Naive thymus-derived CD8-positive, alpha-beta T cell (primary cell): ENCODE measurements around the gene OR4N2. TPM values are rescaled to one million over a fixed set of nuclear protein-coding genes. Genes with fewer than 3 reads are reported as not detected.
A peak's percentile ranks its signal among the peaks of the same experiment; 100 is the strongest.
"Not testable (repeated sequence)": the region's sequence is repeated elsewhere in the genome, so short reads cannot be mapped to it uniquely, and the experiment has no call there.

Experiments used
- ATAC-seq, 2 donors: fragments of 150-1000 bp; cut with Tn5 transposase in 1 of 2; sonication (Bioruptor Pico), chemical (Tn5 transposase) in 1 of 2; 1 replicate in 1 of 2; 2 replicates in 1 of 2; pipeline ENCODE4 v1.10.0; 2021; ENCODE audit warnings: mild to moderate bottlenecking in 2 of 2, moderate library complexity in 2 of 2
- POLR2A ChIA-PET: fragments of 350-600 bp; sonication (Branson Sonifier 250); formaldehyde crosslinking; loops from one replicate; lab custom pipeline; 2021; ENCODE audit warnings: antibody characterized with exemption; lab: Charles Lee
- DNase-seq, 10 donors: peaks; one replicate each; pipeline versions ENCODE4 v3.0.0 to v3.0.0-alpha.2; 2020 to 2022
- H3K27ac Mint-ChIP-seq, 10 donors: one replicate each; pipeline ENCODE4 v1.8.0; 2020 to 2022; ENCODE audit warnings: mild to moderate bottlenecking in 10 of 10, mixed read lengths in 10 of 10, moderate library complexity in 4 of 10, inconsistent platforms in 1 of 10
- H3K27me3 Mint-ChIP-seq, 5 donors: one replicate each; pipeline ENCODE4 v1.8.0; 2021 to 2022; ENCODE audit warnings: mixed read lengths in 5 of 5
- H3K36me3 Mint-ChIP-seq, 3 donors: one replicate each; pipeline ENCODE4 v1.8.0; 2020 to 2022; ENCODE audit warnings: mixed read lengths in 3 of 3, mild to moderate bottlenecking in 2 of 3, inconsistent platforms in 1 of 3
- H3K4me1 Mint-ChIP-seq, 4 donors: one replicate each; pipeline ENCODE4 v1.8.0; 2021 to 2022; ENCODE audit warnings: mixed read lengths in 4 of 4
- H3K4me3 Mint-ChIP-seq, 10 donors: one replicate each; pipeline ENCODE4 v1.8.0; 2020 to 2022; ENCODE audit warnings: mild to moderate bottlenecking in 10 of 10, mixed read lengths in 10 of 10, moderate library complexity in 6 of 10, inconsistent platforms in 1 of 10
- H3K9me3 Mint-ChIP-seq, 9 donors: one replicate each; pipeline ENCODE4 v1.8.0; 2020 to 2022; ENCODE audit warnings: mixed read lengths in 9 of 9, mild to moderate bottlenecking in 3 of 9, inconsistent platforms in 1 of 9, moderate library complexity in 1 of 9
- polyA plus RNA-seq, 3 donors: library from polyadenylated mRNA; unstranded; fragments of 300-500 nt; fragmentation: Illumina TruSeq; gene quantifications; one replicate each; pipeline ENCODE4 v1.2.3, GENCODE V29; 2021
- total RNA-seq, 8 experiments: library from RNA in 2 of 8; stranded (reverse) in 2 of 8; gene quantifications; one replicate each; pipeline ENCODE4 v1.2.3 and lab custom pipeline; 2021 to 2026

OR4N2 gene, protein sequence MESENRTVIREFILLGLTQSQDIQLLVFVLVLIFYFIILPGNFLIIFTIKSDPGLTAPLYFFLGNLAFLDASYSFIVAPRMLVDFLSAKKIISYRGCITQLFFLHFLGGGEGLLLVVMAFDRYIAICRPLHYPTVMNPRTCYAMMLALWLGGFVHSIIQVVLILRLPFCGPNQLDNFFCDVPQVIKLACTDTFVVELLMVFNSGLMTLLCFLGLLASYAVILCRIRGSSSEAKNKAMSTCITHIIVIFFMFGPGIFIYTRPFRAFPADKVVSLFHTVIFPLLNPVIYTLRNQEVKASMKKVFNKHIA
- total RNA-seq = not detected
- not detected for polyA plus RNA-seq
- 0 reads per million in 6 experiments for total RNA-seq (lab: John Stamatoyannopoulos, UW)

DNA sequence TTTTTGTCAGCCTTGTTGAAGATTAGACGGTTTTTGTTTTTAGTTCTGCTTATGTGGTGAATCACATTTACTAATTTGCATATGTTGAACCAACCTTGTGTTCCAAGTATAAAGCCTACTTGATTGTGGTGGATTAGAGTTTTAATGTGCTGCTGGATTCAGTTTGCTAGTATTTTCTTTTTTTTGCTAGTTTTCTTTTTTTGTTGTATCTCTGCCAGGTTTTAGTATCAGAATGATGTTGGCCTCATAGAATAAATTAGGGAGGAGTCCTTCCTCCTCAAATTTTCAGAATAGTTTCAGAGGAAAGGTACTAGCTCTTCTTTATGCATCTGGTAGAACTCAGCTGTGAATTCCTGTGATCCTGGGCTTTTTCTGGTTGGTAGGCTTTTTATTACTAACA is at the start of gene OR4N2:
Gene OR4N2, plus strand, starts transcription at position 301 of the 400 bp plus-strand sequence. CDS start 23,679 bp downstream, outside the sequence.
- DNase-seq, H3K27me3 Mint-ChIP-seq, ATAC-seq, POLR2A ChIA-PET, H3K27ac Mint-ChIP-seq, H3K36me3 Mint-ChIP-seq, H3K4me3 Mint-ChIP-seq, H3K4me1 Mint-ChIP-seq: not testable (repeated sequence)
- H3K9me3 Mint-ChIP-seq = peaks cover 0 to 14% (median 2%) of the 10 kb centered on the region in 9 donors

DNA sequence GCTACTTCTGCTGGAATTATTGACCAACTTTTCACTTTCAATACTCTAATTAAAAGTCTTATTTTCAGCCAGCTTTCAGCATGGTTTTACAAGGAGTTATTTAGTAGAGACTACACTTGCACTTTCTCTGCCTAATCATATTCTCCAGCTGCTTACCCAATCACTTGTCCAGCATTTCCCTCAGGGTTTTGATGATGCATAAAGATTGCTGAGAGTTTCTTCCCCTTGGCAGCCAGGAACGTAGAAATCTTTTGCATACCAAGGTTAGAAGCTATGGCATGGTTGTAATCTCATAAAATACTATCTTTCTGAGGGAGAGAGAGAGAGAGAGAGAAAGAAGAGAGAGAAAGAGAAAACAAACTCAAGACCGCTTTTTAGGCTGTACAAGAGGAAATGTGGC is 49.4 kb upstream of the OR4N2 start:
- Mint-ChIP-seq H3K9me3 (peaks cover 0 to 2% (median 0%) of the 10 kb centered on the region in 9 donors), H3K36me3 (no peaks in the 10 kb centered on the region), H3K27me3 (peaks cover 0 to 22% (median 2%) of the 10 kb centered on the region in 5 donors), H3K27ac (no peak overlapping the region), H3K4me3 (no peak overlapping the region), H3K4me1 (no peaks in the 10 kb centered on the region)
- no peak for DNase-seq
- POLR2A ChIA-PET = no interaction called here
- ATAC-seq = no peak

DNA sequence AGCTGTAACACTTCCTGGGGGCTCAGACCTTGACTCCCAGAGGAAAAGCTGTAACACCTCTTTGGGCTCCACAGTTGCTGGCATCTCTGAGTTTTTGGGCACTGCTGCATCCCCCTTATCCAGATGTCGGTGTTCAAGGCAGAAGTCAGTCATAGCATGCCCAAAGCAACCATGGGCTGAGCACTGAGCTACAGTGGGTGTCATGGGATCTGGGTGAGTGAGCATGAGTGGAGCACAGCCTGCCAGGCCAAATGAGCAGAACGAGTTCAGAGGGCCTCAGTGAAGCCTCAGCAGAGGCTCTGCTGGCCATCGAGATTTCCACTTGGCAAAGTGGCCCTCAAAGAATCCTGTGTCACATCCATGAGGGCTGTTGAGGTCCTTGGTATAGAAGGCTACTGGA is 32.1 kb upstream of the OR4N2 start:
- H3K27ac Mint-ChIP-seq, DNase-seq, H3K4me3 Mint-ChIP-seq, POLR2A ChIA-PET, H3K36me3 Mint-ChIP-seq, H3K4me1 Mint-ChIP-seq: not testable (repeated sequence)
- peaks cover 0 to 28% (median 2%) of the 10 kb centered on the region in 5 donors for H3K27me3 Mint-ChIP-seq
- peak in 1 of 2 donors; percentile 27 for ATAC-seq
- peaks cover 0 to 27% (median 13%) of the 10 kb centered on the region in 9 donors for H3K9me3 Mint-ChIP-seq

DNA sequence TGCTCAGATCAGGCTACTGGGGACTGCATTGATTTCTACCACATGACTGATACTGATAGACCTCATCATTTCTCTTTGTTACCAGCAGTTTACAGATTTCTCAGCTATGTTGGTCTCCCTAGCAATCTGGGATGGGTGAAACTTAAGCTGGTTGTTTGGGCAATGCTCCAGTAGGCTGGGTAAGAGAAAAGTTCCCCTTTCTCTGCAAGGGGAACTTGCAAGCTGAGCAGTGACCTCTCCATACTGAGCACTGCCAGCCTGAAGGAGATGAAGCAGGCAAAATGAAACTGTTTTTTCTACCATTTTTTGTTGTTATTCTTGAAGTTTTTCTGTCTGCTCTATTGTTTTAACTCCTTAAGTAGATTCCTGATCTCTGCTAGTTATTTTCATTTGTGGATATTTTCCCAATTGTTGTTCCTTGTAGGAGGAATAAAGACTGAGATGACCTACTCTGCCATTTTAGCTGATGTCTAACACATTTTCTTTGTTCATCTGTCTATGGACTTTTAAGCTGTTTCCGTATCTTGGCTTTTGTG is 31.6 kb upstream of the OR4N2 start:
- H3K36me3 Mint-ChIP-seq = peaks cover 0 to 4% (median 0%) of the 10 kb centered on the region in 3 donors
- H3K4me3 Mint-ChIP-seq = no peak overlapping the region
- H3K27me3 Mint-ChIP-seq = peaks cover 0 to 28% (median 2%) of the 10 kb centered on the region in 5 donors
- H3K9me3 Mint-ChIP-seq = peaks cover 0 to 27% (median 13%) of the 10 kb centered on the region in 9 donors
- H3K4me1 Mint-ChIP-seq = no peaks in the 10 kb centered on the region
- ATAC-seq (no peak), DNase-seq (no peak)
- no peak overlapping the region for H3K27ac Mint-ChIP-seq
- POLR2A ChIA-PET = no interaction called here

DNA sequence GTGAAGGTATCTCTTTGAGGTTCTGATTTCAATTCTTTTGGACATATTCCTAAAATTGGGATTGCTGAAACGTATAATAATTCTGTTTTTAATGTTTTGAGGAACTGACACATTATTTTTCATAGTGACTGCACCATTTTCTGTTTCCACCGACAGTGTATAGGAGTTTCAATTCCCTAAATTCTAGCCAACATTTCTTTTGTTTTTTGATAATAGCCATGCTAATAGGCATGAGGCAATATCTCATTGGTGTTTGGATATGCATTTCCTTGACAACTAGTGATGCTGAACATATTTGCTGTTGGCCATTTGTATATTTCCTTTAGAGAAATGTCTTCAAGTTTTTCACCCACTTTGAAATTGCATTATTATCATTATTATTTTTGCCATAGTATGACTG is 31.1 kb upstream of the OR4N2 start:
- H3K4me3 Mint-ChIP-seq, H3K27ac Mint-ChIP-seq, POLR2A ChIA-PET, H3K4me1 Mint-ChIP-seq, DNase-seq, H3K36me3 Mint-ChIP-seq, ATAC-seq: not testable (repeated sequence)
- H3K27me3 Mint-ChIP-seq = peaks cover 0 to 28% (median 2%) of the 10 kb centered on the region in 5 donors
- peaks cover 0 to 27% (median 13%) of the 10 kb centered on the region in 9 donors for H3K9me3 Mint-ChIP-seq

DNA sequence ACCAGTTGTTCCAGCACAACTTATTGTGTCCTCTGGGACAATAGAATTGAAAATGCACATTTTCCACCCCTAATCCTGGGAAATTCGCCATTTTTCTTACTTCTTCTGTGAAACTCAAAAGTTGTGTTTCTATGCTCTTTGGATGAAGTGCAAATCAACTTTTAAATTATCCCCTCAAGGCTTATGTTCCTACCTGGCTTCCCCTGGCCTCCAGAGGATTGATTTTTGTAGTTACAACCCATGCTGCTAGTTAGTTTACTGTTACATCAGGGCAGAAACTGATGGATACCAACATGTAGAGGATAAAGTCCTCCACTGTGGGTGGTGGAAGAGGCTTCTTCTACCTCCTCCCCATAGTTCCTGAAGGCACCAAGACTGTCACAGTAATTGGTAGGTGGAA is 30.4 kb upstream of the OR4N2 start, which contains the start of gene OR4M1:
Gene OR4M1, plus strand, starts transcription at position 301 of the 400 bp plus-strand sequence. CDS start 6,819 bp downstream, outside the sequence.
- peaks cover 0 to 27% (median 13%) of the 10 kb centered on the region in 9 donors for H3K9me3 Mint-ChIP-seq
- POLR2A ChIA-PET, H3K4me3 Mint-ChIP-seq: not testable (repeated sequence)

DNA sequence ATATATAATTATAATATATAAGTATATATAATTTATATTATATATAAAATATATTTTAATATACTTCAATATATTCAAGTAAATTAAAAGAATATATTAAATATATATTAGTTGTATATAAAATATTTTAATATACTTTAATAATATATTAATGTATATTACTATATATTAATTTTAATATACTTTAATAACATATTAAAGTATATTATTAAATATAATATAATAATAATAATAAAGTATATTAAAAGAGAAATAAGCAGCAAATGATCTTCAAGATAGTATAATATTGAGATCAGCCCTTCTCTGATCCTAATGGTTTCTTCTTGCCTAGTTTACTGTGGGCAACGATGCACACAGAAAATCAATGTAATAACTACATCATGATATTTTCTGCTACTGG is 28.0 kb upstream of the OR4N2 start:
- Mint-ChIP-seq H3K9me3 (peaks cover 0 to 22% (median 13%) of the 10 kb centered on the region in 9 donors), H3K36me3 (peaks cover 0 to 4% (median 0%) of the 10 kb centered on the region in 3 donors), H3K4me3 (no peak overlapping the region), H3K4me1 (no peaks in the 10 kb centered on the region), H3K27me3 (peaks cover 0 to 28% (median 2%) of the 10 kb centered on the region in 5 donors), H3K27ac (no peak overlapping the region)
- POLR2A ChIA-PET = no interaction called here
- DNase-seq (no peak), ATAC-seq (no peak)

More for the DNA sequence above, 30.4 kb upstream of the OR4N2 start, which contains the start of gene OR4M1:
- not testable (repeated sequence) for H3K4me1 Mint-ChIP-seq, H3K36me3 Mint-ChIP-seq, H3K27ac Mint-ChIP-seq, DNase-seq, ATAC-seq
- peaks cover 0 to 28% (median 2%) of the 10 kb centered on the region in 5 donors for H3K27me3 Mint-ChIP-seq

DNA sequence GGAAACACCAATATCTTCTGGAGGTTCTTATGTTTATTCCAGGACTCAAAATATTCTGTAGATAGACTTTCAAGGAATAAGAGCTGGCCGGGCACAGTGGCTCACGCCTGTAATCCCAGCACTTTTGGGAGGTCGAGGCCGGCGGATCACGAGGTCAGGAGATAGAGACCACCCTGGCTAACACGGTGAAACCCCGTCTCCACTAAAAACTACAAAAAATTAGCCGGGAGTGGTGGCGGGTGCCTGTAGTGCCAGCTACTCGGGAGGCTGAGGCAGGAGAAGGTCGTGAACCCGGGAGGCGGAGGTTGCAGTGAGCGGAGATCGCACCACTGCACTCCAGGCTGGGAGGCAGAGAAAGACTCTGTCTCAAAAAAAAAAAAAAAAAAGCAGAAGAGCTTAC is 17.7 kb upstream of the OR4N2 start:
- H3K9me3 Mint-ChIP-seq, H3K36me3 Mint-ChIP-seq, DNase-seq, H3K4me1 Mint-ChIP-seq, ATAC-seq, H3K27me3 Mint-ChIP-seq, POLR2A ChIA-PET, H3K27ac Mint-ChIP-seq, H3K4me3 Mint-ChIP-seq: not testable (repeated sequence)

DNA sequence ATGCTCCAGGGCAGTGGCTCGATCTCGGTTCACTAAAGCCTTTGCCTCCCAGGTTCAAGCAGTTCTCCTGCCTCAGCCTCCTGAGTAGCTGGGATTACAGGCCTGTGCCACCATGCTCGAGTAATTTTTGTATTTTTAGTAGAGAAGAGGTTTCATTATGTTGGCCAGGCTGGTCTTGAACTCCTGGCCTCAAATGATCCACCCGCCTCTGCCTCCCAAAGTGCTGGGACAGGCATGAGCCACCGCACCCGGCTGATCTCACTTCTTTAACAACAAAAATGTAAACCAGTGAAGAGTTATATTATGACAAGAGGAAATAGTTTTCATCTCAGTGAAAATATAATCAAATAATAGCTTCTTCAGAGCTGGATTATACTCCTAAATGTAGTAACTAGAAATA is 16.3 kb upstream of the OR4N2 start:
- ATAC-seq, DNase-seq, H3K27me3 Mint-ChIP-seq, H3K4me1 Mint-ChIP-seq, H3K4me3 Mint-ChIP-seq, H3K9me3 Mint-ChIP-seq, H3K36me3 Mint-ChIP-seq, H3K27ac Mint-ChIP-seq: not testable (repeated sequence)
- POLR2A ChIA-PET = interaction anchor here (0.5 kb wide), 1 partner anchor 35 kb away, joined by 3 read pairs; no protein-coding TSS in a partner anchor

DNA sequence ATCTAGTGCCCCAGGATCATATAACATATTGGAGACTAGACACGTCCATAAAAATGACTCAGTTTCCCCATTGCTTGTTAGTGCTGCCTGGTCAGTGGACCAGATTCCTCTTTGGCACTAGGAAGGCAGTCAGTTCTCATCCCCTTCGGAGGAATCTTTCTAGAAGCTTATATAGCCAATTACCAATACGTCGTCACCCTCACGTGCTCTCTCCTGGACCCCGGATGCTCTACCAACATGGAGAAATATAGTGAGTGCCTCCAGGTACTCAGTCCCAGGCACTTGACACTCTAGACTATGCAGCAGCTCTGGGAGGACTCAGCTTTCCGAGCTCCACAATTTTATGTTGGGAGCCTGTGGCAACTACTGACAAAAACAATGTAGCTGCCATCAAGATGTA is 15.4 kb upstream of the OR4N2 start:
- H3K4me1 Mint-ChIP-seq, H3K27me3 Mint-ChIP-seq, H3K4me3 Mint-ChIP-seq, POLR2A ChIA-PET, ATAC-seq, DNase-seq, H3K27ac Mint-ChIP-seq, H3K36me3 Mint-ChIP-seq, H3K9me3 Mint-ChIP-seq: not testable (repeated sequence)

DNA sequence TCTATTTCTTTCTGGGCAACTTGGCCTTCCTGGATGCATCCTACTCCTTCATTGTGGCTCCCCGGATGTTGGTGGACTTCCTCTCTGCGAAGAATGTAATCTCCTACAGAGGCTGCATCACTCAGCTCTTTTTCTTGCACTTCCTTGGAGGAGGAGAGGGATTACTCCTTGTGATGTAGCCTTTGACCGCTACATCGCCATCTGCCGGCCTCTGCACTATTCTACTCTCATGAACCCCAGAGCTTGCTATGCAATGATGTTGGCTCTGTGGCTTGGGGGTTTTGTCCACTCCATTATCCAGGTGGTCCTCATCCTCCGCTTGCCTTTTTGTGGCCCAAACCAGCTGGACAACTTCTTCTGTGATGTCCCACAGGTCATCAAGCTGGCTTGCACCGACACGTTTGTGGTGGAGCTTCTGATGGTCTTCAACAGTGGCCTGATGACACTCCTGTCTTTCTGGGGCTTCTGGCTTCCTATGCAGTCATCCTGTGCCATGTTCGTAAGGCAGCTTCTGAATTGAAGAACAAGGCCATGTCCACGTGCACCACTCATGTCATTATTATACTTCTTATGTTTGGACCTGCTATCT is 7.0 kb upstream of the OR4N2 start:
- ATAC-seq, H3K4me1 Mint-ChIP-seq, POLR2A ChIA-PET, H3K27ac Mint-ChIP-seq, H3K9me3 Mint-ChIP-seq, H3K4me3 Mint-ChIP-seq, DNase-seq, H3K36me3 Mint-ChIP-seq, H3K27me3 Mint-ChIP-seq: not testable (repeated sequence)

DNA sequence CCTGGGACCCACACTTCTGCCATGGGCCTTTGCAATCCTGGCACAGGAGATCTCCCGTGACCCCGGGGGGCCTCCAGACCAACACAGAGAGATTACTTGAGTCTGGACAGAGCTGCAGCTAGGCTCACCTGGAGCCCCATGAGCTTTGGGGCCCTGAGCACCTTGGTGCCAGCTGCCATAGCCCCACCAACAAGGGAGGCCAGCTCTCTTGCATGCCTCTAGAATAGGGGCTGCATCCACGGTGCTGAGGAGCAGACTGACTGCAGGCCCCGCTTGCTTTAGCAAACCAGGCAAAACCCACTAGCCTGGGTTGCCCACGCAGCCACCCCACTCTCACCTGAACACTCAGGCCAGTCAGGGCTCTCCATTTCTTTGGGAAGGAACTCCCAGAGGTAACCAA is 3.7 kb upstream of the OR4N2 start:
- DNase-seq (no peak), ATAC-seq (peak in 1 of 2 donors; percentile 15)
- no peaks in the 10 kb centered on the region for H3K36me3 Mint-ChIP-seq
- peaks cover 0 to 8% (median 0%) of the 10 kb centered on the region in 9 donors for H3K9me3 Mint-ChIP-seq
- POLR2A ChIA-PET = no interaction called here
- no peak overlapping the region for H3K27ac Mint-ChIP-seq
- peaks cover 0 to 2% (median 0%) of the 10 kb centered on the region in 5 donors for H3K27me3 Mint-ChIP-seq
- no peak overlapping the region for H3K4me3 Mint-ChIP-seq
- no peaks in the 10 kb centered on the region for H3K4me1 Mint-ChIP-seq
